GM11168 (cell line): Measurements from ENCODE around the gene UBAC2.
"Not testable (repeated sequence)": the region's sequence is repeated elsewhere in the genome, so short reads cannot be mapped to it uniquely, and the experiment has no call there.

Experiments used
- in situ Hi-C: fragments of 300-500 bp; cut with MboI; formaldehyde crosslinking; loops from one replicate; pipeline ENCODE4 v1.12.0; 2022; ENCODE audit warnings: low sequenced_read_pairs; ENCODE audit not compliant: unreplicated experiment

UBAC2 gene

GRCh38 chr13:99393791-99394735 is 193.4 kb downstream of the UBAC2 start:
- in situ Hi-C loops = no loop called here

GRCh38 chr13:99395436-99395835 is 194.8 kb downstream of the UBAC2 start:
- in situ Hi-C loops = no loop called here

- in situ Hi-C loops = no loop called here
Measured at GRCh38 chr13:99396446-99396845, 195.8 kb downstream of the UBAC2 start.

GRCh38 chr13:99398071-99398470 is 197.4 kb downstream of the UBAC2 start:
- in situ Hi-C loops = no loop called here

GRCh38 chr13:99398916-99399622 is 198.4 kb downstream of the UBAC2 start:
- in situ Hi-C loops = no loop called here

GRCh38 chr13:99399623-99399974 is 198.9 kb downstream of the UBAC2 start:
- in situ Hi-C loops = no loop called here

- in situ Hi-C loops = no loop called here
Measured at GRCh38 chr13:99403458-99403971, 202.9 kb downstream of the UBAC2 start.

GRCh38 chr13:99404005-99404755 is 203.5 kb downstream of the UBAC2 start:
- in situ Hi-C loops = no loop called here

GRCh38 chr13:99405966-99406365 is 205.3 kb downstream of the UBAC2 start:
- in situ Hi-C loops = no loop called here

- in situ Hi-C loops = no loop called here
Measured at GRCh38 chr13:99406799-99407201, 206.1 kb downstream of the UBAC2 start.

GRCh38 chr13:99407906-99408702 is 207.4 kb downstream of the UBAC2 start:
- in situ Hi-C loops = no loop called here

- in situ Hi-C loops = no loop called here
Measured at GRCh38 chr13:99408703-99409000, 208.0 kb downstream of the UBAC2 start.

- in situ Hi-C loops = not testable (repeated sequence)
Measured at GRCh38 chr13:99409461-99410083, 208.9 kb downstream of the UBAC2 start.

- in situ Hi-C loops = not testable (repeated sequence)
Measured at GRCh38 chr13:99410646-99411475, 210.2 kb downstream of the UBAC2 start.

- in situ Hi-C loops = no loop called here
Measured at GRCh38 chr13:99412856-99413255, 212.2 kb downstream of the UBAC2 start.

- in situ Hi-C loops = no loop called here
Measured at GRCh38 chr13:99414048-99414995, 213.7 kb downstream of the UBAC2 start.

- in situ Hi-C loops = no loop called here
Measured at GRCh38 chr13:99415014-99415650, 214.5 kb downstream of the UBAC2 start.
